ENCODE measurements around the gene DPM3.

Gene DPM3

GRCh38 chr1:155184835-155185782 is 44.8 kb upstream of the DPM3 start:
- no peak overlapping the region for H3K4me3 ChIP-seq (ENCODE audit: low read depth, low read length)
- no peak for DNase-seq (ENCODE audit: low read depth)
- in situ Hi-C loops (cut with HindIII; ENCODE audit: low sequenced_read_pairs) = no loop called here
- no peak for TF ChIP-seq CTCF (IDR thresholded peaks at IDR 0.05; ENCODE audit: low read depth, low read length, missing control alignments)

GRCh38 chr1:155184351-155184811 is 44.0 kb upstream of the DPM3 start:
- in situ Hi-C loops (cut with HindIII; ENCODE audit: low sequenced_read_pairs) = no loop called here
- TF ChIP-seq CTCF (IDR thresholded peaks at IDR 0.05; ENCODE audit: low read depth, low read length, missing control alignments) = no peak
- no peak for DNase-seq (ENCODE audit: low read depth)
- H3K4me3 ChIP-seq (ENCODE audit: low read depth, low read length) = no peak overlapping the region

GRCh38 chr1:155183775-155184221 is 43.5 kb upstream of the DPM3 start:
- no peak for DNase-seq (ENCODE audit: low read depth)
- H3K4me3 ChIP-seq (ENCODE audit: low read depth, low read length) = no peak overlapping the region
- in situ Hi-C loops (cut with HindIII; ENCODE audit: low sequenced_read_pairs) = no loop called here
- TF ChIP-seq CTCF (IDR thresholded peaks at IDR 0.05; ENCODE audit: low read depth, low read length, missing control alignments) = no peak

GRCh38 chr1:155182052-155182550 is 41.8 kb upstream of the DPM3 start:
- DNase-seq (ENCODE audit: low read depth) = no peak
- no peak overlapping the region for H3K4me3 ChIP-seq (ENCODE audit: low read depth, low read length)
- TF ChIP-seq CTCF (IDR thresholded peaks at IDR 0.05; ENCODE audit: low read depth, low read length, missing control alignments) = no peak
- in situ Hi-C loops (cut with HindIII; ENCODE audit: low sequenced_read_pairs) = no loop called here

- H3K4me3 ChIP-seq (ENCODE audit: low read depth, low read length) = no peak overlapping the region
- no peak for TF ChIP-seq CTCF (IDR thresholded peaks at IDR 0.05; ENCODE audit: low read depth, low read length, missing control alignments)
- DNase-seq (ENCODE audit: low read depth) = no peak
- in situ Hi-C loops (cut with HindIII; ENCODE audit: low sequenced_read_pairs) = no loop called here
These were observed 41.2 kb upstream of the DPM3 start for GRCh38 chr1:155181371-155182051.

All from astrocyte of the cerebellum (primary cell).